Measurements from ENCODE around the gene IRF2BP1. TPM values are rescaled to one million over a fixed set of nuclear protein-coding genes. Genes with fewer than 3 reads are reported as not detected.

IRF2BP1 gene
- total RNA-seq, result 28.4 TPM

GRCh38 chr19:45885556-45886426 lies at the start of gene IRF2BP1:
Gene IRF2BP1 (minus strand): TSS chr19:45886141. CDS start chr19:45885774, 367 bp downstream.

GRCh38 chr19:45913874-45914830 lies 28.2 kb upstream of the IRF2BP1 start, which contains the start of gene NANOS2:
Gene NANOS2 (minus strand): TSS chr19:45914778. CDS start chr19:45914693, 85 bp downstream.

GRCh38 chr19:45901912-45902650 lies 16.1 kb upstream of the IRF2BP1 start, which contains the start of gene MYPOP:
Gene MYPOP (minus strand): TSS chr19:45902613. CDS start chr19:45901773, 840 bp downstream.

GRCh38 chr19:45863840-45864628 lies 21.9 kb downstream of the IRF2BP1 start, which contains the start of gene FOXA3:
Gene FOXA3 (plus strand): TSS chr19:45864326. CDS start chr19:45864457, 131 bp downstream.

GRCh38 chr19:45862564-45863334 lies 23.2 kb downstream of the IRF2BP1 start, which contains the start of gene SYMPK:
Gene SYMPK (minus strand): TSS chr19:45863147. CDS start chr19:45854495, 8,652 bp downstream.

Other genes with a start within 250 kb of the IRF2BP1 start
- gene EML2, start 246.7 kb downstream of the IRF2BP1 start, total RNA-seq, result 42.2 TPM
- not detected for gene GIPR, start 217.9 kb downstream of the IRF2BP1 start, total RNA-seq
- gene SNRPD2, start 194.2 kb downstream of the IRF2BP1 start, total RNA-seq, result 132 TPM
- gene QPCTL, start 193.5 kb downstream of the IRF2BP1 start, total RNA-seq, result 4.4 TPM
- gene FBXO46, start 155.2 kb downstream of the IRF2BP1 start, total RNA-seq, result 7.8 TPM
- not detected for gene MEIOSIN, start 152.7 kb downstream of the IRF2BP1 start, total RNA-seq
- 1.8 TPM for gene SIX5, start 116.9 kb downstream of the IRF2BP1 start, total RNA-seq
- 20.3 TPM for gene DMPK, start 103.7 kb downstream of the IRF2BP1 start, total RNA-seq
- 48.2 TPM for gene DMWD, start 93.3 kb downstream of the IRF2BP1 start, total RNA-seq
- gene RSPH6A, start 70.8 kb downstream of the IRF2BP1 start, total RNA-seq, result 0.23 TPM
- 19.6 TPM for gene SYMPK, start 23.0 kb downstream of the IRF2BP1 start, total RNA-seq
- gene FOXA3, start 21.8 kb downstream of the IRF2BP1 start, total RNA-seq, result not detected
- 1.4 TPM for gene MYPOP, start 16.5 kb upstream of the IRF2BP1 start, total RNA-seq
- not detected for gene NANOS2, start 28.6 kb upstream of the IRF2BP1 start, total RNA-seq
- gene NOVA2, start 87.7 kb upstream of the IRF2BP1 start, total RNA-seq, result 15.9 TPM
- gene CCDC61, start 109.3 kb upstream of the IRF2BP1 start, total RNA-seq, result 6.7 TPM
- not detected for gene PGLYRP1, start 136.9 kb upstream of the IRF2BP1 start, total RNA-seq
- 3.9 TPM for gene IGFL4, start 154.9 kb upstream of the IRF2BP1 start, total RNA-seq
- not detected for gene IGFL3, start 238.5 kb upstream of the IRF2BP1 start, total RNA-seq

All from diencephalon (tissue), 1 donor.